ENCODE measurements around the gene SYNJ2.

SYNJ2 gene

DNA sequence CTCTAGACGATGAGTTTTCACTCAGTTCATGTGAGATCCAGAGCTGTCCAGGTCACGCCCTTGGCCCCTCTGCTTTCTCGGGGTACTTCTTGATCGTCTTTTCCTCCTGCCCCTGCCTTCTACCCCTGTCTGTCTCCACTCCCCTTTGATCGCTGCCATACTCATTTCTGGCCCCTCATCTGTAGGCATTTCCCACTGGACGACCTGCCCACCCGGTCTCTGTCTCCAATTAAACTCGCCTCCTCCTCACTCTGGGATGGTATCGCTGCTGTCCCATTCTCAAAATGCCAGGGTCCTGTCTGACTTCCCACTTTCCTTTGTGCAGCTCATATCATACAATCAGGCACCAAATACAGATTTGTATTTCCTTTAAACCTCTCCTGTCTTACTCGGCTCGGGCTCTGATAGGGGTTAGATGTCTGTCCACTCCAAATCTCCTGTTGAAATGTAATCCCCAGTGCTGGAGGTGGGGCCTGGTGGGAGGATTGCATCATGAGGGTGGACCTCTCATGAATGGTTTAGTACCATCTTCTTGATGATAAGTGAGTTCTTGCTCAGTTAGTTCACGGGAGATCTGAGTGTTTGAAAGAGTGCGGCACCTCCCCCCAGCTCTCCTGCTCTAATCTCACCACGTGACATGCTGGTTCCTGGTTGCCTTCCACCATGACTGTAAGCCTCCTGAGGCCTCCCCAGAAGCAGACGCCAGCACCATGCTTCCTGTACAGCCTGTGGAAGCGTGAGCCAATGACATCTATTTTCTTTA, 3.5 kb upstream of the SYNJ2 start:
- Histone ChIP-seq H2AFZ (ENCODE audit: low read length) (no peak overlapping the region), H3K4me2 (ENCODE audit: low read depth, low read length) (no peak overlapping the region)
- TF ChIP-seq EZH2 (optimal IDR thresholded peaks at IDR 0.05; ENCODE audit: low read depth, low read length) = no peak
- no peak for TF ChIP-seq CTCF (IDR thresholded peaks at IDR 0.05; ENCODE audit: low read length)
- TF ChIP-seq EZH2phosphoT487 (IDR thresholded peaks at IDR 0.05; ENCODE audit: low read length) = no peak

DNA sequence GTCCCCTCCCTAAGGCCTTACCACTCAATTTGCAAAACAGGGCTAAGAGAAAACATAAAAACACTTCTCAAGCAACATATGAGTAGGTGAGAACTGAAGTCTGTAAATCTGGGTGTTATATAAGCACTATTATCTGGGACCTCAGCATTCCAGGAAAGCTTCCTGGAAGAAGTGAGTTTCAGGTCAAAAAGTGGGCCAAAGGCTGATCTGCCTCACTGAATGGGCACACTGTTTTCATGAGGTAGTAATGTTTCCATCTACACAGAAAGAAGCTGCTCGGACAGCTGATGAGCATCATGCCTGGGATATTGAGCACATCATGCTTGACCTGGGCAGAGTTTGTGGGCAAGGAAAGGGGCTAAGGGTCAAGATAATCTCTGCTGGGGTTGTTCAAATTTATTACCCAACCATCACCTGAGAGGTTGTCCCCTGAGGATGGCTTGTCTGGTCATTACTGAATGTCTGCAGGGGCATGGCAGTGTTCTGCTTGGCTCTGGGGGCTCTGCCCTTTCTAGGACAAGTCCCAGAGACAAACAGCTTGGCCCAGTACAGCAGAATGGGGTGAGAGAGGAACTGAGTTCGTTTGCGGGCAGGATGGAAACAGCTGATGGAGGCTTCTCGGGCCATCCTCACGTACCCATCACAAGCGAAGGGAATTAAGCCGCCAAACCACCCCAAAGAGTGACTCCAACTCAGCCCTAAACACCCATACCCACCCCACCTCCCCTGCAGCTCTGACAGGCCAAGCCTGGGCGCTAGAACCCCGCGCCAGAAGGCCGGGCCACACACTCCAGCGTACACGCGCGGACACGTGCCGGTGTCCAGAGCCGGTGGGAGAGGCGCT, 1.2 kb upstream of the SYNJ2 start:
- H3K27ac ChIP-seq (ENCODE audit: low read length) = no peak overlapping the region
- peaks cover 33% of the 10 kb centered on the region for H3K79me2 ChIP-seq (ENCODE audit: low read length)
- H3K9ac ChIP-seq (ENCODE audit: low read length) = no peak overlapping the region; the same call in 1 of the 2 replicates
- H3K4me2 ChIP-seq (ENCODE audit: low read depth, low read length) = peak overlapping the region; percentile 91
- DNase-seq = no peak
- H3K27me3 ChIP-seq (replicated peaks; ENCODE audit: insufficient read depth, low read length) = no peaks in the 10 kb centered on the region
- H4K20me1 ChIP-seq (ENCODE audit: insufficient read depth, low read length) = no peaks in the 10 kb centered on the region
- H3K4me3 ChIP-seq (ENCODE audit: low read length) = peak overlapping the region; percentile 68
- H3F3A ChIP-seq (ENCODE audit: insufficient read depth, low read length) = peaks cover 4% of the 10 kb centered on the region; the same call in 1 of the 2 replicates
- no peaks in the 10 kb centered on the region for H3K36me3 ChIP-seq (replicated peaks; ENCODE audit: insufficient read depth, low read length)
- no peaks in the 10 kb centered on the region for H3K9me3 ChIP-seq (replicated peaks; ENCODE audit: insufficient read depth, low read length)
- H2AFZ ChIP-seq (ENCODE audit: low read length) = peak overlapping the region; percentile 87
- H3K4me1 ChIP-seq (ENCODE audit: low read length) = no peaks in the 10 kb centered on the region
- TF ChIP-seq EZH2 (optimal IDR thresholded peaks at IDR 0.05; ENCODE audit: low read depth, low read length) (no peak), CTCF (IDR thresholded peaks at IDR 0.05; ENCODE audit: low read length) (no peak), EZH2phosphoT487 (IDR thresholded peaks at IDR 0.05; ENCODE audit: low read length) (no peak)
- no peaks in the 10 kb centered on the region for H3K9me2 ChIP-seq (replicated peaks; ENCODE audit: insufficient read depth, low read length)

More for the DNA sequence above, 3.5 kb upstream of the SYNJ2 start:
- H3K79me2 ChIP-seq (ENCODE audit: low read length) = peaks cover 10% of the 10 kb centered on the region
- no peaks in the 10 kb centered on the region for H4K20me1 ChIP-seq (ENCODE audit: insufficient read depth, low read length)
- no peak overlapping the region for H3K9ac ChIP-seq (ENCODE audit: low read length)
- H3K4me1 ChIP-seq (ENCODE audit: low read length) = no peaks in the 10 kb centered on the region
- H3F3A ChIP-seq (ENCODE audit: insufficient read depth, low read length) = peaks cover 1% of the 10 kb centered on the region; the same call in 1 of the 2 replicates
- no peaks in the 10 kb centered on the region for H3K9me2 ChIP-seq (replicated peaks; ENCODE audit: insufficient read depth, low read length)
- H3K36me3 ChIP-seq (replicated peaks; ENCODE audit: insufficient read depth, low read length) = no peaks in the 10 kb centered on the region
- no peak for DNase-seq
- H3K27ac ChIP-seq (ENCODE audit: low read length) = no peak overlapping the region
- no peak overlapping the region for H3K4me3 ChIP-seq (ENCODE audit: low read length)
- no peaks in the 10 kb centered on the region for H3K9me3 ChIP-seq (replicated peaks; ENCODE audit: insufficient read depth, low read length)
- H3K27me3 ChIP-seq (replicated peaks; ENCODE audit: insufficient read depth, low read length) = no peaks in the 10 kb centered on the region

DNA sequence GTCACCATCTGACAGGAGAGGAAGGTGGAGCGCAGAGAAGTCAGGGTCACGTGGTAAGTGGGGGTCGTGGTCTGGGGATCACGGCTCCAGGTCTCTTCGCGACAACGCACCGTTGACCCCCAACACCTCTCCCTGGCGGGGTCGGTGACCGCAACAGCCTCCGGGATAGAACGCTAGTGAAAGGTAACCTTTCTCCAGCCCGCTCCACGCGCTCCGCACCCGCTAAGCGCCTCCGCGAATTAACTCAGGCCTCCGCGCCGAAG, 600 bp upstream of the SYNJ2 start:
- H4K20me1 ChIP-seq (ENCODE audit: insufficient read depth, low read length) = no peaks in the 10 kb centered on the region
- peak overlapping the region; percentile 68 for H3K4me3 ChIP-seq (ENCODE audit: low read length)
- peaks cover 39% of the 10 kb centered on the region for H3K79me2 ChIP-seq (ENCODE audit: low read length)
- H3K27me3 ChIP-seq (replicated peaks; ENCODE audit: insufficient read depth, low read length) = no peaks in the 10 kb centered on the region
- H3K9ac ChIP-seq (ENCODE audit: low read length) = peak overlapping the region; percentile 42; the same call in 1 of the 2 replicates
- peak overlapping the region; percentile 91 for H3K4me2 ChIP-seq (ENCODE audit: low read depth, low read length)
- TF ChIP-seq CTCF (IDR thresholded peaks at IDR 0.05; ENCODE audit: low read length) (no peak), EZH2phosphoT487 (IDR thresholded peaks at IDR 0.05; ENCODE audit: low read length) (no peak), EZH2 (optimal IDR thresholded peaks at IDR 0.05; ENCODE audit: low read depth, low read length) (no peak)
- DNase-seq = peak; percentile 10
- H2AFZ ChIP-seq (ENCODE audit: low read length) = peak overlapping the region; percentile 87
- peaks cover 4% of the 10 kb centered on the region; the same call in 1 of the 2 replicates for H3F3A ChIP-seq (ENCODE audit: insufficient read depth, low read length)
- H3K9me2 ChIP-seq (replicated peaks; ENCODE audit: insufficient read depth, low read length) = no peaks in the 10 kb centered on the region
- no peaks in the 10 kb centered on the region for H3K9me3 ChIP-seq (replicated peaks; ENCODE audit: insufficient read depth, low read length)
- H3K27ac ChIP-seq (ENCODE audit: low read length) = no peak overlapping the region
- H3K36me3 ChIP-seq (replicated peaks; ENCODE audit: insufficient read depth, low read length) = no peaks in the 10 kb centered on the region
- no peaks in the 10 kb centered on the region for H3K4me1 ChIP-seq (ENCODE audit: low read length)

Data from MM.1S (cell line).